ENCODE results near the gene SLC22A7.
A peak's percentile ranks its signal among the peaks of the same experiment; 100 is the strongest.

SLC22A7 gene

DNA sequence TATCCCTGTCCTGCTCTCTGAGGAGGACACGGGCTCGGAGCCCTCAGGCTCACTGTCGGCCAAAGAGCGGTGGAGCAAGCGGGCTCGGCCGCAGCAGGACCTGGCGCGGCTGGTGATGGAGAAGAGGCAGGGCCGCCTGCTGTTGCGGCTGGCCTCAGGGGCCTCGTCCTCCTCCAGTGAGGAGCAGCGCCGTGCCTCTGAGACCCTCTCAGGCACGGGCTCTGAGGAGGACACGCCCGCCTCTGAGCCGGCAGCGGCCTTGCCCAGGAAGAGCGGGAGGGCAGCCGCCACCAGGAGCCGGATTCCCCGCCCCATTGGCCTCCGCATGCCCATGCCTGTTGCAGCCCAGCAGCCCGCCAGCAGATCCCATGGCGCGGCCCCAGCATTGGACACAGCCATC lies 14.2 kb upstream of the SLC22A7 start:
- Histone ChIP-seq H3K27ac (ENCODE audit: low read length, poor library complexity, severe bottlenecking) (no peak overlapping the region), H2BK15ac (ENCODE audit: low read depth, poor library complexity, severe bottlenecking) (no peak overlapping the region), H3K4me2 (ENCODE audit: low read length, poor library complexity, severe bottlenecking) (no peak overlapping the region), H2BK12ac (ENCODE audit: low read length in 2 of 2) (no peak overlapping the region), H2AK5ac (ENCODE audit: low read length, severe bottlenecking) (no peak overlapping the region), H3K23ac (ENCODE audit: low read length in 2 of 2) (no peak overlapping the region), H3K9me3 (ENCODE audit: control insufficient read depth, low read length) (no peaks in the 10 kb centered on the region), H4K91ac (ENCODE audit: low read length) (no peak overlapping the region), H3K4me1 (ENCODE audit: control insufficient read depth, insufficient read depth, low read depth, low read length) (peaks cover 4% of the 10 kb centered on the region), H2BK120ac (ENCODE audit: low read depth, low read length) (no peak overlapping the region), H2BK5ac (ENCODE audit: low read depth, low read length, poor library complexity, severe bottlenecking) (no peak overlapping the region), H3K14ac (ENCODE audit: low read length in 2 of 2) (no peak overlapping the region), H3K9ac (ENCODE audit: low read length) (no peak overlapping the region), H3K27me3 (ENCODE audit: control insufficient read depth in 1 of 2, insufficient read depth in 1 of 2, low read length in 2 of 2) (peaks cover 70 to 80% of the 10 kb centered on the region in 2 experiments), H3K79me1 (replicated peaks; ENCODE audit: low read length, poor library complexity, severe bottlenecking) (no peaks in the 10 kb centered on the region), H4K8ac (ENCODE audit: low read length) (no peak overlapping the region), H3K4me3 (ENCODE audit: insufficient read depth in 1 of 2, low read depth in 1 of 2, low read length in 2 of 2) (peak overlapping the region in 1 of 2 experiments; percentile 26), H3K4ac (ENCODE audit: low read depth in 1 of 2, low read length in 2 of 2) (no peak overlapping the region), H2AFZ (ENCODE audit: low read depth, low read length) (no peak overlapping the region), H3K36me3 (ENCODE audit: control insufficient read depth in 1 of 2, insufficient read depth in 2 of 2, low read depth in 1 of 2, low read length in 2 of 2) (no peaks in the 10 kb centered on the region), H3K18ac (ENCODE audit: low read depth in 1 of 2, low read length in 2 of 2) (no peak overlapping the region)
- WGBS = 93% methylated on average over 27 of the region's 27 CpGs
- no peak for DNase-seq

DNA sequence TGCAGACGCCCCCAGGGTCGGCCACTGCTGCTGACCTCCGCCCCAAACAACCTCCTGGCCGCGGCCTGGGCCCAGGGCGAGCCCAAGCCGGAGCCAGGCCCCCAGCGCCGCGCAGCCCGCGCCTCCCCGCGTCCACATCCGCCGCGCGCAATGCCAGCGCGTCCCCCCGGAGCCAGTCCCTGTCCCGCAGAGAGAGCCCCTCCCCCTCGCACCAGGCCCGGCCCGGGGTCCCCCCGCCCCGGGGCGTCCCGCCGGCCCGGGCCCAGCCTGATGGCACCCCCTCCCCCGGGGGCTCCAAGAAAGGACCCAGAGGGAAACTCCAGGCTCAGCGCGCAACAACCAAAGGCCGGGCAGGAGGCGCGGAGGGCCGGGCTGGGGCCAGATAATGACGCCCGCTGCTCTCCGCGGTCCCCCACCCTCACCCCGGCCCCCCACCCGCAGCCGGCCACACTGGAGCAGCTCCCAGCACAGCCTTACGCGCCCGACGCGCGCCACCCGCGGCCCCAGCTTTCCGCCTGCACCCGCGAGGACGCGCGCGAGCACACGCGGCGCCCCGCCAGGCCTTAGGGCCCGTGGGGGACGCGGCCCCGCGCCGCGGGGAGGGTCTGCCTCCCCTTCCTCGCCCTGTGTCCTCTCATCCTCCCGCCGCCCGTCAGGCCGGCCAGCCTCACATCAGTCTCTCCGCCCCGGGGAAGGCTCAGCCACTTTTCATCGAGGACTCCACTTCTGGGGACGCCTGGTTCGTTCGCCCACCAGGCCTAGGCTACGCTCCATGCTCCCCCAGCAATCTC lies 12.9 kb upstream of the SLC22A7 start:
- Histone ChIP-seq H3K23ac (ENCODE audit: low read length in 2 of 2) (no peak overlapping the region), H3K18ac (ENCODE audit: low read depth in 1 of 2, low read length in 2 of 2) (no peak overlapping the region), H2AFZ (ENCODE audit: low read depth, low read length) (no peak overlapping the region), H2BK120ac (ENCODE audit: low read depth, low read length) (no peak overlapping the region), H3K4ac (ENCODE audit: low read depth in 1 of 2, low read length in 2 of 2) (no peak overlapping the region), H3K9me3 (ENCODE audit: control insufficient read depth, low read length) (no peaks in the 10 kb centered on the region), H3K27ac (ENCODE audit: low read length, poor library complexity, severe bottlenecking) (no peak overlapping the region), H2AK5ac (ENCODE audit: low read length, severe bottlenecking) (no peak overlapping the region), H3K4me2 (ENCODE audit: low read length, poor library complexity, severe bottlenecking) (no peak overlapping the region), H2BK5ac (ENCODE audit: low read depth, low read length, poor library complexity, severe bottlenecking) (no peak overlapping the region), H3K27me3 (ENCODE audit: control insufficient read depth in 1 of 2, insufficient read depth in 1 of 2, low read length in 2 of 2) (peaks cover 57 to 69% of the 10 kb centered on the region in 2 experiments), H3K36me3 (ENCODE audit: control insufficient read depth in 1 of 2, insufficient read depth in 2 of 2, low read depth in 1 of 2, low read length in 2 of 2) (no peaks in the 10 kb centered on the region), H4K91ac (ENCODE audit: low read length) (no peak overlapping the region), H4K8ac (ENCODE audit: low read length) (no peak overlapping the region), H3K4me3 (ENCODE audit: insufficient read depth in 1 of 2, low read depth in 1 of 2, low read length in 2 of 2) (no peak overlapping the region), H3K79me1 (replicated peaks; ENCODE audit: low read length, poor library complexity, severe bottlenecking) (no peaks in the 10 kb centered on the region), H3K14ac (ENCODE audit: low read length in 2 of 2) (no peak overlapping the region), H2BK15ac (ENCODE audit: low read depth, poor library complexity, severe bottlenecking) (no peak overlapping the region), H3K4me1 (ENCODE audit: control insufficient read depth, insufficient read depth, low read depth, low read length) (peaks cover 4% of the 10 kb centered on the region), H2BK12ac (ENCODE audit: low read length in 2 of 2) (no peak overlapping the region), H3K9ac (ENCODE audit: low read length) (no peak overlapping the region)
- WGBS = 15% methylated on average over 69 of the region's 83 CpGs
- DNase-seq = no peak

DNA sequence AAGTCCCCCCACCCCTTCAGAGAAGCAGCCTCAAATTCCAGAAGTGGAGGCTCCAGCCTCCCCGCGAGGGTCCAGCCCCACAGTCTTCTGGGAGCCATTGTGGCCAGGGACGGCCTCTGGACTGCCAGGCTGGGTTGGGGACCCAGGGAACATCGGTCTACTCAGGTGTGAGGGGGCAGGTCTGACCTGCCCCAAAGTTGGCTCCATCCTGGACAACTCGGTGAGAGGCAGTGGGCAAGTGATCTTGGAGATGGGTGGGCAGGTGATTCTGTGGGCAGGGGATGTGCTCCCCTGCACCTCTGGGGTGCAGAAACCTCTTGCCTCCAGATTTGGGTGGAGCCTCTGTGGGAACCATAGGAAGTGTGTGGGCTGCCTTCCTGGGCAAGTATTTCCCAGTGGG lies 12.2 kb upstream of the SLC22A7 start:
- Histone ChIP-seq H3K4me2 (ENCODE audit: low read length, poor library complexity, severe bottlenecking) (no peak overlapping the region), H3K23ac (ENCODE audit: low read length in 2 of 2) (no peak overlapping the region), H2BK120ac (ENCODE audit: low read depth, low read length) (no peak overlapping the region), H2BK5ac (ENCODE audit: low read depth, low read length, poor library complexity, severe bottlenecking) (no peak overlapping the region), H2AK5ac (ENCODE audit: low read length, severe bottlenecking) (no peak overlapping the region), H3K36me3 (ENCODE audit: control insufficient read depth in 1 of 2, insufficient read depth in 2 of 2, low read depth in 1 of 2, low read length in 2 of 2) (no peaks in the 10 kb centered on the region), H3K18ac (ENCODE audit: low read depth in 1 of 2, low read length in 2 of 2) (no peak overlapping the region), H3K27me3 (ENCODE audit: control insufficient read depth in 1 of 2, insufficient read depth in 1 of 2, low read length in 2 of 2) (peaks cover 51 to 63% of the 10 kb centered on the region in 2 experiments), H3K9ac (ENCODE audit: low read length) (no peak overlapping the region), H2BK12ac (ENCODE audit: low read length in 2 of 2) (no peak overlapping the region), H2BK15ac (ENCODE audit: low read depth, poor library complexity, severe bottlenecking) (no peak overlapping the region), H4K8ac (ENCODE audit: low read length) (no peak overlapping the region), H4K91ac (ENCODE audit: low read length) (no peak overlapping the region), H3K4me3 (ENCODE audit: insufficient read depth in 1 of 2, low read depth in 1 of 2, low read length in 2 of 2) (no peak overlapping the region), H2AFZ (ENCODE audit: low read depth, low read length) (no peak overlapping the region), H3K9me3 (ENCODE audit: control insufficient read depth, low read length) (no peaks in the 10 kb centered on the region), H3K79me1 (replicated peaks; ENCODE audit: low read length, poor library complexity, severe bottlenecking) (no peaks in the 10 kb centered on the region), H3K14ac (ENCODE audit: low read length in 2 of 2) (no peak overlapping the region), H3K4ac (ENCODE audit: low read depth in 1 of 2, low read length in 2 of 2) (no peak overlapping the region), H3K4me1 (ENCODE audit: control insufficient read depth, insufficient read depth, low read depth, low read length) (peaks cover 4% of the 10 kb centered on the region), H3K27ac (ENCODE audit: low read length, poor library complexity, severe bottlenecking) (no peak overlapping the region)
- DNase-seq = no peak
- WGBS = 85% methylated on average over 5 of the region's 5 CpGs

DNA sequence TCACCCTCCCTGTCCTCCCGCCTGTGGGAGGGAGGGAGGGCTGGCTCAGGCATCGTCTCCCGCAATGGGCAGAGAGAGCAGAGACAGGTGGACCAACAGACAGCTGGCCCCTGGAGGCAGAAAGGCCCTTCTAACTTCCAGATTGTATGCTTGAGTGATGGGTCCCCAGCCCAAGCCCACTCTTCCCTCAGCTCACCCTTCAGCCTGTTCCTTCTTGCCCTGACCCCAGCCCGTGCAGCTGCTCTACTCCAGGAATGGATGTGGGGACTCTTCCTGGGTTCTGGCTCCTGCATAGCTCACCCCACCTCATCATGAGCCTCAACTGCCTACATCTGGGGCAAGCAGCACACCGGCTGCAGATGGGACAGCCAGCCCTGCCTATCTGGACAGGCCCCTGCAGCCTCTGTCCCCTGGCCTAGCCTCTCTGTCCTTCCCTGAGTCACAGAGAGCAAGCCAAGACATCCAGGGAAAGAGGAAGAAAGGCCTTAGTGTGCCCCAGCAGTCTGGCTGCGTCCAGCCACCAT lies 11.5 kb upstream of the SLC22A7 start:
- no peak overlapping the region for H3K27ac ChIP-seq (ENCODE audit: low read length, poor library complexity, severe bottlenecking)
- no peaks in the 10 kb centered on the region for H3K79me1 ChIP-seq (replicated peaks; ENCODE audit: low read length, poor library complexity, severe bottlenecking)
- no peak overlapping the region for H2BK12ac ChIP-seq (ENCODE audit: low read length in 2 of 2)
- H3K18ac ChIP-seq (ENCODE audit: low read depth in 1 of 2, low read length in 2 of 2) = no peak overlapping the region
- no peak overlapping the region for H3K9ac ChIP-seq (ENCODE audit: low read length)
- no peak overlapping the region for H2BK120ac ChIP-seq (ENCODE audit: low read depth, low read length)
- H3K4ac ChIP-seq (ENCODE audit: low read depth in 1 of 2, low read length in 2 of 2) = no peak overlapping the region
- 80% methylated on average over 5 of the region's 6 CpGs for WGBS
- H2AK5ac ChIP-seq (ENCODE audit: low read length, severe bottlenecking) = no peak overlapping the region
- H3K9me3 ChIP-seq (ENCODE audit: control insufficient read depth, low read length) = no peaks in the 10 kb centered on the region
- no peak overlapping the region for H3K23ac ChIP-seq (ENCODE audit: low read length in 2 of 2)
- H3K4me3 ChIP-seq (ENCODE audit: insufficient read depth in 1 of 2, low read depth in 1 of 2, low read length in 2 of 2) = no peak overlapping the region
- no peak overlapping the region for H4K91ac ChIP-seq (ENCODE audit: low read length)
- no peak overlapping the region for H2AFZ ChIP-seq (ENCODE audit: low read depth, low read length)
- no peak overlapping the region for H2BK5ac ChIP-seq (ENCODE audit: low read depth, low read length, poor library complexity, severe bottlenecking)
- H3K27me3 ChIP-seq (ENCODE audit: control insufficient read depth in 1 of 2, insufficient read depth in 1 of 2, low read length in 2 of 2) = peaks cover 47 to 59% of the 10 kb centered on the region in 2 experiments
- no peak overlapping the region for H2BK15ac ChIP-seq (ENCODE audit: low read depth, poor library complexity, severe bottlenecking)
- no peak overlapping the region for H3K14ac ChIP-seq (ENCODE audit: low read length in 2 of 2)
- no peak overlapping the region for H3K4me2 ChIP-seq (ENCODE audit: low read length, poor library complexity, severe bottlenecking)
- DNase-seq = no peak
- no peak overlapping the region for H4K8ac ChIP-seq (ENCODE audit: low read length)
- H3K36me3 ChIP-seq (ENCODE audit: control insufficient read depth in 1 of 2, insufficient read depth in 2 of 2, low read depth in 1 of 2, low read length in 2 of 2) = no peaks in the 10 kb centered on the region
- H3K4me1 ChIP-seq (ENCODE audit: control insufficient read depth, insufficient read depth, low read depth, low read length) = peaks cover 4% of the 10 kb centered on the region
